IPS DF 19.7 (cell line): ENCODE measurements around the gene NPBWR2.

Source experiments
- DNase-seq: peaks from one replicate; pipeline ENCODE4 v3.0.0-alpha.2; 2013; ENCODE audit warnings: low read depth, low spot score

Gene NPBWR2

GRCh38 chr20:64073476-64074183, 33.7 kb downstream of the NPBWR2 start:
- no peak for DNase-seq

GRCh38 chr20:64072498-64073063, 34.8 kb downstream of the NPBWR2 start:
- DNase-seq, result no peak

- no peak for DNase-seq
These were observed 35.7 kb downstream of the NPBWR2 start for GRCh38 chr20:64071341-64072332.

- DNase-seq, result no peak
These were observed 36.9 kb downstream of the NPBWR2 start for GRCh38 chr20:64070244-64070993.

- no peak for DNase-seq
These were observed 37.6 kb downstream of the NPBWR2 start for GRCh38 chr20:64069614-64070243.

- no peak for DNase-seq
These were observed 38.2 kb downstream of the NPBWR2 start for GRCh38 chr20:64069209-64069613.

- no peak for DNase-seq
These were observed 38.8 kb downstream of the NPBWR2 start for GRCh38 chr20:64068386-64069208.

- no peak for DNase-seq
These were observed 39.5 kb downstream of the NPBWR2 start for GRCh38 chr20:64067733-64068307.

- DNase-seq, result no peak
These were observed 40.2 kb downstream of the NPBWR2 start for GRCh38 chr20:64067005-64067632.

- no peak for DNase-seq
These were observed 41.4 kb downstream of the NPBWR2 start for GRCh38 chr20:64065974-64066343.

- no peak for DNase-seq
These were observed 42.0 kb downstream of the NPBWR2 start for GRCh38 chr20:64065062-64065973.

GRCh38 chr20:64064145-64064698, 43.1 kb downstream of the NPBWR2 start:
- DNase-seq, result no peak

GRCh38 chr20:64063389-64064144, 43.8 kb downstream of the NPBWR2 start:
- no peak for DNase-seq

GRCh38 chr20:64062596-64063388, 44.6 kb downstream of the NPBWR2 start, which contains the start of gene TCEA2:
TCEA2 (plus strand) TSS chr20:64063198; CDS start chr20:64063313, 115 bp downstream.
- DNase-seq, result peak; percentile 80

- no peak for DNase-seq
These were observed 45.1 kb downstream of the NPBWR2 start for GRCh38 chr20:64062276-64062595.

- DNase-seq, result no peak
These were observed 48.8 kb downstream of the NPBWR2 start for GRCh38 chr20:64058536-64058935.
